ENCODE measurements around the gene STIM2. TPM values are rescaled to one million over a fixed set of nuclear protein-coding genes. Genes with fewer than 3 reads are reported as not detected.
A peak's percentile ranks its signal among the peaks of the same experiment; 100 is the strongest.

STIM2 gene
- total and polyA plus RNA-seq, 9 of the 15 experiments (the other 6 are each of a cell fraction or from before 2014, with no cell fraction given): 7.2 to 26.8 (median 15.4) TPM

DNA sequence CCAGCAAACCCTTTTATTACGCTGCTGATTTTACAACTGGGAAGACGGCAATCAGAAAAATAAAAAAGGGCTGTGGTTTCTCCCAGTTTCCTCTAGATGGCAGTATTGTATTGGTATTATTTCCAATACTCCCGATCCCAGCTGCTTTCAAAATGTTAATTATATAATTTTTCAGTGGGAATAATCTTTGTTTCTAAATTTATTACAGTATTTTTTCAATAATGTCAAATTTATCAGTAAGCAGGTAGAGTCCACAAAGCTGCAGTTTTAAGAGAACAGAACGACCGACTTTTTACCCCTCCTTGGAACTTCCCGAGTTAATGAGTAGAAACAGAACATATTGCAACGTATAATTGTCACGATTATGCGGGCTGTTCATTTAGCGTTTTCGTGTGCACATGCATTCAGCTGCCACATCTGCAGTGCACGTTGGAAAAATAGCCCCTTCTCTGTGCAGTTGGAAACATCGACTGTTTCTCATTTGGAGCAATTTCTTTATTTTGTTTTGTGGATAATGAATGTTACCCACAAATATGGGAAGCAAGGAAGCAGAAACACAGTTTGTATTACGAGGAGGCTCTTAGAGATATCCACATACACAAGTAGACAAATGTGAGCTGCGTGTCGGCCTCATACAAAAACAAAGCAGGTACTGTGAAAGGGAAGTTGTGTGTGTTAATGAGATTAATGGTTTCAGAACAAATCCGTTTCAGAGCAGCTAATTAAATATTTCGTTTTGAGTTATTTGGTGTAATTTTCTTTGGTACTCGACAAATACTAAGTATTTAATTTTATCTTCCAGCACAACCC, 188.0 kb downstream of the STIM2 start (continued):
- TF ChIP-seq, protein P1, sequence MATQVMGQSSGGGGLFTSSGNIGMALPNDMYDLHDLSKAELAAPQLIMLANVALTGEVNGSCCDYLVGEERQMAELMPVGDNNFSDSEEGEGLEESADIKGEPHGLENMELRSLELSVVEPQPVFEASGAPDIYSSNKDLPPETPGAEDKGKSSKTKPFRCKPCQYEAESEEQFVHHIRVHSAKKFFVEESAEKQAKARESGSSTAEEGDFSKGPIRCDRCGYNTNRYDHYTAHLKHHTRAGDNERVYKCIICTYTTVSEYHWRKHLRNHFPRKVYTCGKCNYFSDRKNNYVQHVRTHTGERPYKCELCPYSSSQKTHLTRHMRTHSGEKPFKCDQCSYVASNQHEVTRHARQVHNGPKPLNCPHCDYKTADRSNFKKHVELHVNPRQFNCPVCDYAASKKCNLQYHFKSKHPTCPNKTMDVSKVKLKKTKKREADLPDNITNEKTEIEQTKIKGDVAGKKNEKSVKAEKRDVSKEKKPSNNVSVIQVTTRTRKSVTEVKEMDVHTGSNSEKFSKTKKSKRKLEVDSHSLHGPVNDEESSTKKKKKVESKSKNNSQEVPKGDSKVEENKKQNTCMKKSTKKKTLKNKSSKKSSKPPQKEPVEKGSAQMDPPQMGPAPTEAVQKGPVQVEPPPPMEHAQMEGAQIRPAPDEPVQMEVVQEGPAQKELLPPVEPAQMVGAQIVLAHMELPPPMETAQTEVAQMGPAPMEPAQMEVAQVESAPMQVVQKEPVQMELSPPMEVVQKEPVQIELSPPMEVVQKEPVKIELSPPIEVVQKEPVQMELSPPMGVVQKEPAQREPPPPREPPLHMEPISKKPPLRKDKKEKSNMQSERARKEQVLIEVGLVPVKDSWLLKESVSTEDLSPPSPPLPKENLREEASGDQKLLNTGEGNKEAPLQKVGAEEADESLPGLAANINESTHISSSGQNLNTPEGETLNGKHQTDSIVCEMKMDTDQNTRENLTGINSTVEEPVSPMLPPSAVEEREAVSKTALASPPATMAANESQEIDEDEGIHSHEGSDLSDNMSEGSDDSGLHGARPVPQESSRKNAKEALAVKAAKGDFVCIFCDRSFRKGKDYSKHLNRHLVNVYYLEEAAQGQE (IDR thresholded peaks at IDR 0.05; ENCODE audit: borderline replicate concordance): peak; percentile 55; the same call in 1 of the 2 replicates
- TF ChIP-seq, protein P1 (CRISPR knock-in tag; IDR thresholded peaks at IDR 0.05; ENCODE audit: low read depth): no peak
- TF ChIP-seq USF1 (CRISPR knock-in tag; IDR thresholded peaks at IDR 0.05) (no peak), SMC3 (conservative IDR thresholded peaks at IDR 0.05; ENCODE audit: insufficient read depth, low read depth, low read length) (peak; percentile 28; the same call in 1 of the 2 replicates), DEAF1 (CRISPR knock-in tag; IDR thresholded peaks at IDR 0.05) (peak; percentile 36; the same call in 1 of the 2 replicates), SRSF9 (IDR thresholded peaks at IDR 0.05; ENCODE audit: borderline replicate concordance, low read depth, low read length) (no peak), RBM17 (IDR thresholded peaks at IDR 0.05; ENCODE audit: borderline replicate concordance, low read depth, low read length) (no peak), RNF2 (IDR thresholded peaks at IDR 0.05) (0 out of 2 replicates have a peak, but pooled peaks have one; percentile 19), THRA (IDR thresholded peaks at IDR 0.05) (no peak), ESRRB (CRISPR knock-in tag; IDR thresholded peaks at IDR 0.05; ENCODE audit: borderline replicate concordance) (no peak), RAD21 (CRISPR knock-in tag; conservative IDR thresholded peaks at IDR 0.05 in 1 of 2, IDR thresholded peaks at IDR 0.05 in 1 of 2) (peak; percentile 77 to 78)
- TF ChIP-seq, protein P2, sequence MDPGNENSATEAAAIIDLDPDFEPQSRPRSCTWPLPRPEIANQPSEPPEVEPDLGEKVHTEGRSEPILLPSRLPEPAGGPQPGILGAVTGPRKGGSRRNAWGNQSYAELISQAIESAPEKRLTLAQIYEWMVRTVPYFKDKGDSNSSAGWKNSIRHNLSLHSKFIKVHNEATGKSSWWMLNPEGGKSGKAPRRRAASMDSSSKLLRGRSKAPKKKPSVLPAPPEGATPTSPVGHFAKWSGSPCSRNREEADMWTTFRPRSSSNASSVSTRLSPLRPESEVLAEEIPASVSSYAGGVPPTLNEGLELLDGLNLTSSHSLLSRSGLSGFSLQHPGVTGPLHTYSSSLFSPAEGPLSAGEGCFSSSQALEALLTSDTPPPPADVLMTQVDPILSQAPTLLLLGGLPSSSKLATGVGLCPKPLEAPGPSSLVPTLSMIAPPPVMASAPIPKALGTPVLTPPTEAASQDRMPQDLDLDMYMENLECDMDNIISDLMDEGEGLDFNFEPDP (CRISPR knock-in tag; IDR thresholded peaks at IDR 0.05): no peak

Measured in K562 (cell line).